ENCODE measurements around the gene LDLRAP1. TPM values are rescaled to one million over a fixed set of nuclear protein-coding genes. Genes with fewer than 3 reads are reported as not detected.

LDLRAP1 gene
- total and polyA plus RNA-seq, 2 donors (not counting 1 experiment from before 2014, with no cell fraction given): 7.3 to 21.0 TPM

DNA sequence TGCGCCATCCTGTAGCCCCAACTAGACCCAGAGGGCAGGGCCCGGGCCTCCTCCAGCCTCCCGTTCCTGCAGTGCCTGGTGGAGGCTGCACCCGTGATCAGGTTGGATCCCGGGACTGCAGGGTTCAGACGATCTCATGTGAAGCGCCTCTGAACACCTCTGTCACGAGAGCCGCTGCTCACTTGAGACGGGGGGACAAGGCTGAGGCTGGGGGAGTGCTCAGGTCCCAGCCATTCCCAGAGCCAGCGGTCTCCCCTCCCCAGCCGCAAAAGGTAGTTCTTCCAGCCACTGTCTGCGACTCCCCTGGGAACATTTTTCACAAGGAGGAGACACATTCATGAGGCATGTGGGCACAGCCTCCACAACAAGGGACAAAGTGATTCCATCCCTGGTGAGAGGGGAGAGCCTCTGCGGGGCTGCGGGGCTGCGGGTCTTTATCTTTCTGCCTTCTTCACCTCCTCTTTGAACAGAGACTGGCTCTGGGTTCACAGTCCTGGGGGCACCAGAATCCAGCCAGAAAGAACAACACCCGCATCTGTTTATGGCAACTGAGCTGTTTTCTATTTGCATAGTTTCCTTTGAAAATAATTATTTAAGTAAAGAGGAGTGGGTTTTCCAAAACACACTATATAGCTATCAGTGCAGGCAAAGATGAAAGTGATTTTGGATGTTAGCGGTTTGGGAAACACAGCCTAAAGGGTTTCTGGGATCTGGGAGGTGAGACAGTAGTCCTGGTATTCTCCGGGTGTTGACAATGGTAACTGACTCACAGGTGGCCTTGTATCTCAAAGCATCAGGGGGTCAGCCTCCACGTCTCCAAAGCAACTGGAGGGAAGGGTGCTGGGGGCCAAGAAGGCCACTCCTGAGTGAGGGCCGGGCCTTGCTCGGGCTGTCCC lies 13.0 kb upstream of the LDLRAP1 start:
- H3K9me3 ChIP-seq (ENCODE audit: control insufficient read depth, insufficient read depth, low read depth, low read length): no peaks in the 10 kb centered on the region
- H3K27me3 ChIP-seq (ENCODE audit: control insufficient read depth, insufficient read depth, low read length): no peaks in the 10 kb centered on the region
- no peak for DNase-seq (ENCODE audit: low read depth in 2 of 2)
- TF ChIP-seq EZH2 (IDR thresholded peaks at IDR 0.05; ENCODE audit: low read length, missing control alignments): no peak
- TF ChIP-seq, protein P1, sequence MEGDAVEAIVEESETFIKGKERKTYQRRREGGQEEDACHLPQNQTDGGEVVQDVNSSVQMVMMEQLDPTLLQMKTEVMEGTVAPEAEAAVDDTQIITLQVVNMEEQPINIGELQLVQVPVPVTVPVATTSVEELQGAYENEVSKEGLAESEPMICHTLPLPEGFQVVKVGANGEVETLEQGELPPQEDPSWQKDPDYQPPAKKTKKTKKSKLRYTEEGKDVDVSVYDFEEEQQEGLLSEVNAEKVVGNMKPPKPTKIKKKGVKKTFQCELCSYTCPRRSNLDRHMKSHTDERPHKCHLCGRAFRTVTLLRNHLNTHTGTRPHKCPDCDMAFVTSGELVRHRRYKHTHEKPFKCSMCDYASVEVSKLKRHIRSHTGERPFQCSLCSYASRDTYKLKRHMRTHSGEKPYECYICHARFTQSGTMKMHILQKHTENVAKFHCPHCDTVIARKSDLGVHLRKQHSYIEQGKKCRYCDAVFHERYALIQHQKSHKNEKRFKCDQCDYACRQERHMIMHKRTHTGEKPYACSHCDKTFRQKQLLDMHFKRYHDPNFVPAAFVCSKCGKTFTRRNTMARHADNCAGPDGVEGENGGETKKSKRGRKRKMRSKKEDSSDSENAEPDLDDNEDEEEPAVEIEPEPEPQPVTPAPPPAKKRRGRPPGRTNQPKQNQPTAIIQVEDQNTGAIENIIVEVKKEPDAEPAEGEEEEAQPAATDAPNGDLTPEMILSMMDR (conservative IDR thresholded peaks at IDR 0.05 in 1 of 2, IDR thresholded peaks at IDR 0.05 in 1 of 2; ENCODE audit: low read depth in 1 of 2, low read length in 2 of 2): no peak
- no peak overlapping the region for H3K4me2 ChIP-seq (ENCODE audit: extremely low read depth, insufficient read depth, low read length)
- no peak overlapping the region for H3K9ac ChIP-seq (ENCODE audit: insufficient read depth, low read length)
- H3K36me3 ChIP-seq (ENCODE audit: control insufficient read depth, insufficient read depth, low read length): no peaks in the 10 kb centered on the region
- no peaks in the 10 kb centered on the region for H4K20me1 ChIP-seq (ENCODE audit: control insufficient read depth, extremely low read depth, insufficient read depth, low read length)
- no peak overlapping the region for H3K4me3 ChIP-seq (replicated peaks in 1 of 4; ENCODE audit: control extremely low read depth in 1 of 4, insufficient read depth in 1 of 4, low read depth in 3 of 4, low read length in 4 of 4)
- H2AFZ ChIP-seq (ENCODE audit: low read length): no peak overlapping the region
- no peak overlapping the region for H3K27ac ChIP-seq (ENCODE audit: insufficient read depth, low read length)
- no peaks in the 10 kb centered on the region for H3K4me1 ChIP-seq (ENCODE audit: control insufficient read depth, extremely low read depth, insufficient read depth, low read length)
- no peaks in the 10 kb centered on the region for H3K79me2 ChIP-seq (ENCODE audit: control insufficient read depth, insufficient read depth, low read length)

GRCh38 chr1:25531082-25531461 lies 12.3 kb upstream of the LDLRAP1 start:
- Histone ChIP-seq H3K4me2 (ENCODE audit: extremely low read depth, insufficient read depth, low read length) (no peak overlapping the region), H3K36me3 (ENCODE audit: control insufficient read depth, insufficient read depth, low read length) (no peaks in the 10 kb centered on the region), H3K4me1 (ENCODE audit: control insufficient read depth, extremely low read depth, insufficient read depth, low read length) (no peaks in the 10 kb centered on the region), H3K27me3 (ENCODE audit: control insufficient read depth, insufficient read depth, low read length) (no peaks in the 10 kb centered on the region), H3K9me3 (ENCODE audit: control insufficient read depth, insufficient read depth, low read depth, low read length) (no peaks in the 10 kb centered on the region), H3K79me2 (ENCODE audit: control insufficient read depth, insufficient read depth, low read length) (no peaks in the 10 kb centered on the region), H3K27ac (ENCODE audit: insufficient read depth, low read length) (no peak overlapping the region), H3K4me3 (replicated peaks in 1 of 4; ENCODE audit: control extremely low read depth in 1 of 4, insufficient read depth in 1 of 4, low read depth in 3 of 4, low read length in 4 of 4) (no peak overlapping the region), H2AFZ (ENCODE audit: low read length) (no peak overlapping the region), H4K20me1 (ENCODE audit: control insufficient read depth, extremely low read depth, insufficient read depth, low read length) (no peaks in the 10 kb centered on the region), H3K9ac (ENCODE audit: insufficient read depth, low read length) (no peak overlapping the region)
- TF ChIP-seq, protein P1 (conservative IDR thresholded peaks at IDR 0.05 in 1 of 2, IDR thresholded peaks at IDR 0.05 in 1 of 2; ENCODE audit: low read depth in 1 of 2, low read length in 2 of 2): no peak
- DNase-seq (ENCODE audit: low read depth in 2 of 2): no peak

GRCh38 chr1:25532970-25533369 lies 10.4 kb upstream of the LDLRAP1 start:
- no peak overlapping the region for H2AFZ ChIP-seq (ENCODE audit: low read length)
- no peak overlapping the region for H3K27ac ChIP-seq (ENCODE audit: insufficient read depth, low read length)
- no peaks in the 10 kb centered on the region for H3K9me3 ChIP-seq (ENCODE audit: control insufficient read depth, insufficient read depth, low read depth, low read length)
- H4K20me1 ChIP-seq (ENCODE audit: control insufficient read depth, extremely low read depth, insufficient read depth, low read length): no peaks in the 10 kb centered on the region
- no peaks in the 10 kb centered on the region for H3K4me1 ChIP-seq (ENCODE audit: control insufficient read depth, extremely low read depth, insufficient read depth, low read length)
- no peak for DNase-seq (ENCODE audit: low read depth in 2 of 2)
- no peaks in the 10 kb centered on the region for H3K36me3 ChIP-seq (ENCODE audit: control insufficient read depth, insufficient read depth, low read length)
- no peak overlapping the region for H3K9ac ChIP-seq (ENCODE audit: insufficient read depth, low read length)
- TF ChIP-seq EZH2 (IDR thresholded peaks at IDR 0.05; ENCODE audit: low read length, missing control alignments): no peak
- TF ChIP-seq, protein P1 (conservative IDR thresholded peaks at IDR 0.05 in 1 of 2, IDR thresholded peaks at IDR 0.05 in 1 of 2; ENCODE audit: low read depth in 1 of 2, low read length in 2 of 2): no peak
- H3K4me2 ChIP-seq (ENCODE audit: extremely low read depth, insufficient read depth, low read length): no peak overlapping the region
- H3K27me3 ChIP-seq (ENCODE audit: control insufficient read depth, insufficient read depth, low read length): peaks cover 8% of the 10 kb centered on the region
- no peak overlapping the region for H3K4me3 ChIP-seq (replicated peaks in 1 of 4; ENCODE audit: control extremely low read depth in 1 of 4, insufficient read depth in 1 of 4, low read depth in 3 of 4, low read length in 4 of 4)
- no peaks in the 10 kb centered on the region for H3K79me2 ChIP-seq (ENCODE audit: control insufficient read depth, insufficient read depth, low read length)

Measured in fibroblast of lung (primary cell).